Myocyte (in vitro differentiated cells): ENCODE results near the gene ABCB6. TPM values are rescaled to one million over a fixed set of nuclear protein-coding genes. Genes with fewer than 3 reads are reported as not detected.

ENCODE experiments used
- DNase-seq: peaks from one replicate; pipeline ENCODE4 v3.0.0-alpha.2; 2012; ENCODE audit warnings: low read depth
- total RNA-seq: library from RNA; depleted of rRNA; stranded (reverse); fragments of >200 nt; gene quantifications from 2 replicates; pipeline ENCODE4 v1.2.3, GENCODE V29; 2014

The ABCB6 gene
- total RNA-seq, 1 donor from 2014 or later, result 46.2 TPM

DNA sequence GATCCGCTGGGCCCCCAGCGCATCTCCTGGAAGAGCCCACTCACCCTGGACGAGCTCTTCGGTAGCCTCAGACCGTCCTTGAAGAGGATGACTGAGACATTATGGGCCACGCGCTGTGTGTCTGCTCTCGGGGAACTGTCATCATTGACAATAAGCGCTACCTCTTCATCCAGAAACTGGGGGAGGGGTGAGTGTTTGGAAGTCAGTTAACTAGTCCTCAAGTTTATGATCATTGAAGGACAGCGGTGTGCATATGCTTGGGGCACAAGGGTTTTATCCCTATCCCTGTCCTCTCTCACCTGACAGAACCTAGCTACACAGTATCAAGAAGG is 27.1 kb upstream of the ABCB6 start:
- no peak for DNase-seq

DNA sequence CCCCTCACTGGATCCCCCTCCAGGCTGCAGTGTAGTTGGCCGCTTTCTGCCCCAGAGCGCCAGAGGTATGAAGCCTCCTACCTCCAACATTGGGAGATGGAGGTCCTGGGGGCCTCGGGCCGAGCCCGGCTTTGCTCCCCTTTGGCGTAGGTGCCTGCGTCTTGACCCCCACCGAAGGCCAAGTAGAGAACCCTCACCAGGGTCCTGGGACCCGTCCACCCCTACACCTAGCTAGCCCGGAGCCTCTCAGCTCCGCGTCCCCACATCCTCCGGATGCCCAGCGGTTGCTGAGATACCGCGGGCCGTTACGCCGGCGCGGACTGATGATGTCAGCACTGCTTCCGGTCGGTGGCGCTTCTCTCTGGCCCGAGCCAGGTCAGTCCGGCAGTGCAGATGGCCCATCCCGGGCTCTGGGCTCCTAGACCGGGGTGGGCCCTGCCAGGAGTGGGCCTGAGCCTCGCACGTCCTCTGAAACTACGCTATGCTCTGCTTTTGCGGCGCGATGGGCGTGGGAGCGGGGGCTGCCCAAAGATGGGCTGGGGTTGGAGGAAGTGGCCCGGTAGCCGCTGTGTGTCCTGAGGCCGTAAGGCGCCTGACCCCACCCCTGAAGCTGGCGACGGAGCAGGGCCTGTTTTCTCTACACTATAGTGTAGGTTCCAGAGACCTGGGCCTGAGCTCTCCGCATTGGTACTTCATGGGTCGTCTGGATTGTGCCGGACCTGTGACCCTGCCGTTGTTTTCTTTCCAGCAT is 26.6 kb upstream of the ABCB6 start, which contains the start of the genes GLB1L and STK16:
TSS of gene GLB1L (minus strand) at position 297 of the 751 bp plus-strand sequence. CDS start 1,871 bp downstream, outside the sequence.
TSS of gene STK16 (plus strand) at position 332 of the 751 bp plus-strand sequence. CDS start 521 bp downstream, outside the sequence.
- DNase-seq, result peak; percentile 95

DNA sequence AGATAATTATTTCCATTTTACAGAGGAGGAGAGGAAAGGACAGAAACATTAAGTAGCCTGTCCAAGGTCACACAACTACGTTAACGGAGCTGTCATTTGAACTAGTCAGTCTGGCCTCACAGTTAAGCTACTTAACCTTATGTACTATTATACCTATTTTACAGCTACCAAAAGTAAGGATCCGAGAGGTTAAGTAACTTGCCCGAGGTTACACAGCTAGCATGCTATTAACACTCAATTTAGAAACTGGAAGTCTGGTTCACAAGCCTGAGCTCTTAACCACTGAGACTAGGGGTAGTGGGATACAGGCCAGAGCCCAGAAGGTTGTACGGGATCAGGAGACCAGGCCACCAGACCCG is 26.0 kb upstream of the ABCB6 start:
- DNase-seq, result no peak

DNA sequence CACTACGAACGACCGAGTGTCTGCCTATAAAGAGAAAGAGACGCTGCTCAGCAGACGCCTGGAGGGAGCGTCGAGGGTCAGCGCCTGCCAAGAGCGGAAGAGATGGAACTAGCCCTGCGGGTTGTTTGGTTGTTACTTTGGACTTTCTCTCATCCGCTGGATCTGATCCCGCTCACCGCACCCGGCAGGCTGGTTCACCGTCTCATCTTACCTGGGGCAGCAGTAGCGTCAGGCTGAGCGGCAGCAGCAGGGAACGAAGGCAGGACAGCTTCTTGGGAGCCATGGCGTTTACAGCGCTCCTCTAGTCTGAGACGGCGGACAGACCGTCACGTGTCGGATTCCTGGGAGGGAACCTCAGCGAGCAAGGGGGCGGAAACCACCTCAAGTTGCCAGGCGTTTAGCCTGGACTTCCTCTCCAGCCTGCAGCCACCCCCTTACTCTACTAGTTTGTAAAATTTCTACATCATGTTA is 24.6 kb upstream of the ABCB6 start:
- no peak for DNase-seq

DNA sequence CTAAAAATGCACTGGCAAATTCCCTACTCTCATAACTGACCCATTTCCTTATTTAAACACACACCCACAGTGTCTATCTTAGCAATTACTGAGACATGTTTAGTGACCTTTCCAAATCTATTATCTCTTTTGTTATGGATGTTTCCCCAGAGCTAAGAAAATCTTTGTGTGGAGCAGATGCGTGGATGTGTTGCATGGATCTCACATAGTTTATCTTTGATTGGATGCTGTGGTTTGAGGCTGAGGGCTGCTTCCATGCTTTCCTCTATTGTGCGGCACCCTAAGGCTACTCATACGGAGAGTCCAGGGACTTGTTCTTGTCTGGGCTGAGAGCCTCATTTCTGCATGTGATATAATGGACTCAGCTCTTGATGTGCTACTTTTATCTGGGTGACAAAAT is 15.6 kb upstream of the ABCB6 start:
- no peak for DNase-seq

DNA sequence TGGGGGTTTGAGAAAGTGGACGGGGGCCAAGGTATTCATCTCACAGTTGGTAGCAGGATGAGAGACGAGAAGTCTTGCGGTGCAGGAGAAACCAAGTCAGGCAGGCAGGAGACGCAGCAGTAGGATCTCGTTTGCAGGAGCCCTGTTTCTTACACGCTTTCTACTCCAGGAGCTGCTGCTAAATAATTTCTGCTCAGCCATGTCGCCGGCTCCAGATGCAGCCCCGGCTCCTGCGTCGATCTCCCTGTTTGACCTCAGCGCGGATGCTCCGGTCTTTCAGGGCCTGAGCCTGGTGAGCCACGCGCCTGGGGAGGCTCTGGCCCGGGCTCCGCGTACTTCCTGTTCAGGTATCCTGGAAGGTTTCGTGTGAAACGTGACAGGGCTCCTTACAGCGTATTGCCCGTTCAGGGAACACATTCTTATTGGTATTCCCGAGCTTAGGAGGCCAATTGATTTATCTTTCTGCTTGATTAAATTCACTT is 11.3 kb upstream of the ABCB6 start:
- no peak for DNase-seq

DNA sequence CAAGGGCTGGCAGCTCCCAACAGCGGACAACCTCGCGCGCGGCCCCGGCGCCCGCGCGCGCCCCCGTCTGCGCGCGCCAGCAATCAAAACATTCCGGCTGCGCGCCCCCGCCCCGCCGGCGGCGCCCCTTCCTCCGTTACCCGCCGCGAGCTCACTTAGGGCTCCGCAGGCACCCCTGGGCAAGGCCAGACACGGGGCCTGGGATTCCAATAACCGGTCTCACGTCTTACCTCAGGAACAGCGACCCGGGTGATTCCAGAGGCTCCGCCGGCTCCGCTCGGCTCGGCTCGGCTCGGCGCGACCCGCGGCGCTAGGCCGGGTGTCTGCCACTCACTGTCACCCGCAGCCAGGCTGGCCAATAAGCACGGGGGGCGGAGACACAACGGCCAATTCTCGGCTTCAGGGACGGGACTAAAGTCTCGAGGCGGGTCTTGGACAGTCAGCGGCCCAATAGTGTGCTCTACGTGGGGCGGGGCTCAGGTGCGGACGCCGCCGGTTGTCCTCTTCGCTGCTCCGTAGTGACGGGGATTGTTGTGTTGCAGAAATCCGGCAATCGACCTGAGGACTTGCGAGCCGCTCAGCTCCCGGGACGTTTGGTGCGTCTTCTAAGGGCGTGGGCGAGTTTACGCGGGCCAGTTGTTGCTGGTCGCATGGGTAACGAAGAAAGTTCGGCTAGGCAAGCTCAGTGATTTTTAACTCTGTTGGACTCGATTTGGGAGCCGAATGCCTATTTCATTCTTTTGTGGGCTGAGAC is 10.7 kb upstream of the ABCB6 start, which contains the start of the genes ANKZF1 and ATG9A:
TSS of gene ANKZF1 (plus strand) at position 502 of the 754 bp plus-strand sequence. CDS start 452 bp downstream, outside the sequence.
TSS of gene ATG9A (minus strand) at position 332 of the 754 bp plus-strand sequence. CDS start 1,612 bp downstream, outside the sequence.
- peak; percentile 100 for DNase-seq

DNA sequence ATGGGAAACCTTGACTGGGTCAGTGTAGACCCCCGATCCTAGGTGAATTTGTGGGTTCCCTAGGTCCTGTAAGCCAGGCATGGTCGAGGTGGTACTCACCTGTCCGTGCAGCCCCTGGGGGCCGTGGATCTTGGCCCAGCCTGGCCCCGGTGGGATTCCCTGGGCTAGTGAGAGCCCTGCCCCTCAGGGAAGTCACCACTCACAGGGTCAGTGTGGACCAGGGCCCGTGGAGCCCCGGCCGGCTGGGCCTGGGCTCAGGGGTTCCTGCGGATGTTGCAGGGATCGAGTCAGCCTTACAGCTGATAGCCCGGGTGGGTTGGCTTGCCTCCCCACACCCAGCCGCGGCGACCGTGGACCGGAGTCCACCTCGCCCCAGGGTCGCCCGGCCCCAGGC is 10.2 kb upstream of the ABCB6 start:
- no peak for DNase-seq

DNA sequence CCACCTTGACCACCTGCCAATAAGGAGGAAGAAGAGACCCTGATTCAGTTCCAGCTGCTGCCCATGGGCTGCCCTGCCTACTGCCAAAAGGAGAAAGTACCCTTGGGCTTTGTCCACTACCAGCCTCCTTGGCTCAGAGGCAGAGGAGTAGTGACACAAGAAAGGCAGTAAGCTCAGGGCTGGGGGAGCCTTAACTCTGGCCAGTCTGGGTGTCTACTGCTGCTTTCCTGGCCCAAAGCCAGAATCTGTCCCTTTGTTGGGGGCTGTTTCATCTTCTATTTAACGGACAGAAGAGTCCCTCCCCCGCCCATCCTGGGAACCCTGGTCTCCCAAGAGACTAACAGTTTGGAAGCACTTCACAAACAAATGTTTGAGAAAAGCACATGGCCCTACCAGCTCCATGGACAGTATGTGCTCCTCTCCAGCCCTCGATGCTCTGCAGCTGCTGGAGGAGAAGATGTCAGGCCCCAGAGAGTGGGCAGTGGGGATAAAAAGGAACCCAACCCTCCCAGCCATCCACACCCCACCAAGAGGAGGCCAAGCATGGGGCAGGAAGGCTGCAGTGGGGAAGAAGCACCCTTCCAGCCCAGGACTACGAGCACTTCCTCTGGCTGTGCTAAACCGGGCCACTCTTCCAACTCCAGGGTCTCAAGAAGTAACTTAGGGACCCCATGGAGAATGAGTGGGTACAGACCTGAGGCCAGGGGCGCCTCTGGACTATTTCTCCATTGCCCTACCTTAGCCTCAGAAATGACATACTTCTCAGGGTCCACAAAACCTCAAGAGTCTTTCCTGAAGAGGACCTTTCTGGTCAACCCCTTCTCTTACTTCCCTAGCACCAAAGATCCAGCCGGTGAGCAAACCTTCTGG is 9.5 kb upstream of the ABCB6 start:
- no peak for DNase-seq

DNA sequence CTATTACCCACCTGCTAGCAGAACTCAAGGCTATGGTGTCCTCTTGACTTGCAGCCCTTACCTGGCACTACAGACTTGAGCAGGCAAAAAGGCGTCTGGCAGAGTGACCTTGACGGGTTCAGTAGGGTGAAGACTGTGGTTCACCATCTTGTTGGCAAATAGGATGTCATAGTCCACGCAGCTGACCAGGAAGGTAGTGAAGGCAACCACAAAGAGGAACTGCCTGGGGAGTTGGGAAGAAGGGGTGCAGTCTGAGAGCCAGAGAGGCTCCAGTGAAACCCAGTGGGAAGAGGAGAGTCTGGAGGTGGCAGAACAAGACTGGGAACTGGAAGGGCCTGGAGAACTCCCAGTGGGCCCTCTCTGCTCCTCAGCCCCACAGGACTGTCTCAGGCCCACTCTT is 6.6 kb upstream of the ABCB6 start:
- no peak for DNase-seq

DNA sequence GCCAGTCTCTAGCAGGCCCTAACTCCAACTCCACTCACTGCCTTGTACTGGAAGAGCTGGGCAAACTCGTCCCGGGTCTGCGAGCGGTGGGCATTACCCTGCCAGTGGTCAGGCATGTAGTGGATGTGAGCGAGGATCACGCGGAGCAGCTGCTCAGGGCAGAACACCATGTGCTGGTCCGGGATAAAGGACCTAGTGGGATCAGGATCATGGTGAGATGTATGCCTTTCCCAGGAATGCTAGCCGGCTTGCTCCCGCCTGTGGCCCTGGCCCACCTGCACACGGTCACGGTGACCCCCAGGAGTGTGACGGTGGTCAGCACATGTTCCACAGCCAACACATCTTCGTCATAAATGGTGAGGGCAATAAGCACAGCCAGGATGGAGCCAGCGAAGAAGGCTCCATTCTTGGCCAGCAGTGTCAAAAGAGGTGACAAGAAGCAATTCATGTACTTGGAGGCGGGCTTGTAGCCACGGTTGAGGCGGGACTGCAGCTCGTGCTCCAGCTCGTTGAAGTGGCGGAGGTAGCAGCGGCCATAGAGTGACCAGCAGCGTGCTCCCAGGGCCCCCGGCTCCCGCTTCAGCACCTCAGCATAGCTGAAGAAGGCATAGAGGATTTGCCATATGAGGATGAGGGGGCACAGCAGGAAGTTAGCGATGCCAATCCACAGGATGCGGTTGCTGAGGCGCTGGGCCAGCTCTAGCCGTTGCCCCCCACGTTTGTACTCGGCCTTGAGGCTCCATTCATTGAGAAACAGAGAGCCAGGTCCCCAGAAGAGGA is 5.3 kb upstream of the ABCB6 start:
- no peak for DNase-seq

DNA sequence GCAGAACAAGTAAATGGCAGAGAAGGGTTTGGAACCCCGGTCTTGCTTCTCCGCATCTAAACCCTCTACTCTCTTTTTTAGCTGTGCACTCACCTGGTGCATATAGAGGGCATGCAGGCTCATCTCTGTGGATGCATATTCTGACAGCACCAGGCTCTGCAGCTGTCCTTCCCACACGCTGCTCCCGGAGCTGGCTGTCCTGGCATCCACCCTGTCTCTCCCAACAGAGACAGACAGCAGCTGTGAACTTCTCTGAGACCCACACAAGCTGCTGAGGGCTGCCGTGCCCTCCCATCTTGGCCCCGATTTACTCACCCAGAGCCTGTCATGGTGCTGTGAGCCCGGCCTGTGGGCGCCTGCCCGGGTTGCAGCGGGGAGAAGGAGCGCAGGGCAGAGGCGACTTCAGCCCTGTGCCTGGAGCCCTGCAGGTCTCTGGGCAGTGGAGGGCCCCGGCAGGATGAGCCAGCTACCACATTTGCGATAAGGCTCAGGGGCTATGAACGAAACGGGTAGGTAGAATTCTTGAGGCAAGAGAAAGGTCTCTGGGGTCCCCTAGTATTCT is 3.3 kb upstream of the ABCB6 start:
- DNase-seq, result peak; percentile 87

DNA sequence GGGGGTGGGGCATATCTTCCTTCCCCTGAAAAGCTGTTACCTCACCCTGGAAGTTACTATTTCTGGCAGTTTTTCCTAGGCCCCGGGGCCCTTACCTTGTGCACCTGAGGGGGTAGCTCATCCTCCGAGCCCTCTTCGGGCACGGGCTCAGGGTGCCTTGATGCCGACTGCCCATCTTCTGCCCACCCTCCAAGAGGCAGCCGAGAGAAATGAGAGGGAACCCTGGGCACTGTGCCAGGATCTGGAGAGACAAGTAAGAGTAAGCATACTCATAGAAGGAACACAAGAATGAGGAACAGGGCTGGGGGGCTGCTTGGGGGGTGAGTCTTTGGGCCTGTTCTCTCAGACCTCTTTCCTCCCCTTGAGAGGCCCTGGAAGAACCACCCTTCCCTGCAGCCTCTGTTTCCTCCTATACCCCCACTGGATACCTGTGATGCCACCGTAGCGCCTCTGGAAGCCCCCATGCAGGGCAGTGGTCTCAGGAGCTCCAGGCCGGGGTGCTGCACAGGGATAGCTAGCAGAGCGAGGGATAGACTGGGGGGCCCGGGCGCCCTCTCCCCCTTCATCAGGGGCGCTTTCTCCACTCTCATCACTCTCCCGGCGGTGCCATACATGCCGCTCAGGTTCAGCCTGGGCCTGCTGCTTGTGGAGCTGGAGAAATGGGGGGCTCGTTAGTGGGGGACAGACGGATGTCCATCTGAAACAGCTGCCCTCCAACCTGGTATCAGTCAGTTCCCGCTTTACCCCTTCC is 2.1 kb upstream of the ABCB6 start:
- no peak for DNase-seq

DNA sequence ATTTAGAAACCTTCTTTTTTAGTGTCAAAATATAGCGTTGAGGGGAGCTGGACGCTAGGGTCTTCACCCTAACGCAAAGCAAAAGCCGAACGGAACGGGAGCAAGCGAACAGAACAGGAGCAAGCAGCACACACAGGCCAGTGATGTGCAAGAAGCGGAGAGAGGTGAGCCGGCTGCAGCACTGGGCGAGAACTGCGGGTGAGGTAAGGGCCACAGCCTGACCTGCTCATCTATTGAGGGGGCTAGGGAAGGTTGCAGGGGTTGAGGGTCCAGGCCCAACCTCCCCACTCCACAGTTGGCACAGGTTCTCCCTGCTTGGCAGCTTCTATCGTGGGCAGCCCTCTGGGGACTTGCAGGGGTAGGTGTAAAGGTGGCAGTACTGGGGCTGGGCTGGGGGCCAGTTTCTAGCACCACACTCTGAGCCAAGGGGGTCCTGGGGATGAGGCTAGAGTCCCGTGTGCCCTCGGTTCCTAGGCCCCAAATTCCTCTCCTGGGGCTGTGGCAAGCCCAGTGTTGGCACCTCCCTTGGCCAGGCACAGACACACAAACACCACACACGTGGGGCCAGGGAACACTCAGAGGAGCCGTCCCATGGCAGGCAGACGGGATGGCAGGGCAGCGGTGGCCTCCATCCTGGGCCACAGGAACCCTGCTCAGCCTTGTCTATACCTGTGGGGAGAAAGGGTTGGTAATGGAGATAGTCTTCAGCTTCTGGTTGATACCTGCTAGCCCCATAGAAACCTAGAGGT is 1.2 kb upstream of the ABCB6 start:
- no peak for DNase-seq

DNA sequence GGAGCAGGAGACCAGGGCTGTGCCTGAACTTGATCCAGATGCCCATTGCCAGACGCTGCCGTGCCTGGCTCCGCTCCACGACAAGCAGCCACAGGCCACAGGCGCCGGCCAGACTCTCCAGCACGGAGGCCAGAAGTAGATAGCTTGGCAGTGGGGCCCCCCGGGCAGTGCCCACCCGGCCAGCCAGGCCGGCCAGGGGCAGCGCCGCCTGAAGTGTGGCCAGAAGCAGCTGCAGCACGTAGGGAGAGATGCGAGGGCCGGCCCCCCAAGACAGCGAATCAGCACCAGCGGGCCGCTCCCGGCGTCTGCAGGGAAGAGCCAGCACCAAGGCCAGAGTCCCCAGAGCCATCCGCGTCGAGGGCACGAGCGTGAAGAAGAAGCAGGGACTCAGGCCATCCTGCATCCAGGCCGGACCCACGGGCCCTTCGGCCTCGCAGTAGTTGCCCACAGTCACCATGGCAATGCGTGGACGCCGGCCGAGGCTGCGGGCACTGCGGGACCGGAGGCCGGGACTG is 484 bp downstream of the ABCB6 start:
- no peak for DNase-seq

DNA sequence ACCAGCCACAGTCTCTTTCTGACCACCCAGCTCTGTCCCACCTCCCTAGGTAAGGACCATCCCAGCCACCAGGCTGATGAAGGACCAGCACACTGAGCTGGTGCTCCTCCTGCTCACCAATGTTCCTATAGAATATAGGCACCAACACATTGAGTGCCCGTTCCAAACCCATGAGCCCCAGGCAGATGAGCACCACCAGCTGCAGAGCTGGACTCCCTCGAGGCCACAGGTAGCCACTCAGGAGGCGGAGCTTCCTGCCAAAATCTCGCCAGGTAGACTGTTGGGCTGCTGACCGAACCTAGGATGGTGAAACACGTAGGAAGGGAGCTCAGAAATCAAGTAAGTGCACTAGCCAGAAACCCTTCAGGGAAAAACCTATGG is 2.2 kb downstream of the ABCB6 start:
- DNase-seq, result no peak

DNA sequence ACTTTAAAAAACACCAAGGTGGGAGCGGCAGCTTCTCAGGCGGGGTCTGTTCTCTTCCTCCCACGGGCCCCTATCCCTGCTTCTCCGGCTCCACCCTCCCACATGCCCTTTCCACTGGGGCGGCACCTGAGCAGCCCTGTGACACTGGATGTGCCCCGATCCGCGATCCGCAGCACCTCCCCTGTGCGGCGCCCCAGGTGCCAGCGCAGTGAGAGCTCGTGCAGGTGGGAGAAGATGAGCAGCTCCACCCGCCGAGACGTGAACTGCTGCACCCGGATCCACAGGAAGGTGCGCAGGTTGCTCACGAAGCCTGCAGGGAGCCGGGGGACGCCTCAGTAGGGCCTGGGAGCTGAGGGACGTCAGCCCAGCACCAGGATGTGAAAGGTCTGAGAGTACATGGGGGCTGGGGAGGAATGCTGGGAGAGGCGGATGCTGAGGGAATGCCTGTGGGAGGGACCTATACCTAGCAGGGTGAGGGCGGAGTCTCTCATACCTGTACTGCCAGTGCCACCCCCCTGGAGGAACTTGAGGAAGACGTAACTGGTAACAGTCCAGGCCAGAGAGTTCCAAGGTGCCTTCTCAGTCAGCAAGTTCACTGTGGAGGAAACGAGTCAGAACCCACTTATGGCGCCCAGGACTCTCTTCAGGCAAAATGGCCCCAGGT is 2.8 kb downstream of the ABCB6 start:
- DNase-seq, result no peak

DNA sequence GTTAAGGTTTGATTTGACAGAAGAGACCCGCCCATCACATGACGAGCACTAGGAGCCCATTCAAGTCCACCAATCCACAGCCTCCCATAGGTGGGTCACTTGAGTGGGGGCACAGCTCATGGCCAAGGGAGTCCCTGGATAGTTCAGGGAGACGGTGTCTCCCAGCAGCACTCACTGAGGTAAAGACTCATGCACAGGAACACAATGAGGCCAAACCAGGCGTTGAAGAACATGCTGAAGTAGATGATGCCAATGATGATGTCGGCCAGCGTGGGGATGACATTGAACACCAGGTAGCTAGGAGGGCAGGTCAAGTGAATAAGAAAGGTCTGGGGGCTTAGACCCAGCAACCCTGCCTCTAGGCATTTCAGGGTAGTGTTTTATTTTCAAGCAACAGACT is 4.0 kb downstream of the ABCB6 start:
- DNase-seq, result no peak
